HG03354 (cell line): ENCODE results near the gene RABGAP1L.
"Not testable (repeated sequence)": the region's sequence is repeated elsewhere in the genome, so short reads cannot be mapped to it uniquely, and the experiment has no call there.

Experiments
- ATAC-seq: cut with Tn5 transposase; IDR thresholded peaks from one replicate; pipeline ENCODE4 v1.9.1; 2021; ENCODE audit warnings: mild to moderate bottlenecking; ENCODE audit not compliant: unreplicated experiment, poor library complexity, severe bottlenecking

The RABGAP1L gene

GRCh38 chr1:174617905-174618304, 458.6 kb downstream of the RABGAP1L start:
- ATAC-seq, result not testable (repeated sequence)

- no peak for ATAC-seq
Measured at GRCh38 chr1:174623324-174624035, 464.2 kb downstream of the RABGAP1L start.

GRCh38 chr1:174626031-174627025, 467.0 kb downstream of the RABGAP1L start:
- ATAC-seq, result no peak

DNA sequence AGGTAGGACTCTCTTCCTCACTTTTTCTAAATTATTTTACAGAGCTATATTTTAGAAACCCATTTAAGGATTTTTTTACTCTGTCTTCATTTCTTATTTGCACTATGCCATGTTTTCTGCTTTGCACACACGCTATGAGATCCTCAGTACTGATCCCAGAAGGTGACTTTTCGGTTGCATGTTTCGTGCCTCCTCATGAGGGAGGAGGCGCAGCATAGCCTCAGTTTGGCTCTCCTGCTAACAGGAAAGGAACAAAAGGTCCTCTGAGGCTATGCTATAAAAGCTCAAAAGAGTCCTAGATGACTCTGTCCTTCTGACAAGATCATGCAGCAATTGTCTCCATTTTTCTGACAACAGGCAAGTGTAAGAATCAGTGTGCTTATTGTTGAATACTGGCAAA, 478.2 kb downstream of the RABGAP1L start:
- ATAC-seq, result no peak

DNA sequence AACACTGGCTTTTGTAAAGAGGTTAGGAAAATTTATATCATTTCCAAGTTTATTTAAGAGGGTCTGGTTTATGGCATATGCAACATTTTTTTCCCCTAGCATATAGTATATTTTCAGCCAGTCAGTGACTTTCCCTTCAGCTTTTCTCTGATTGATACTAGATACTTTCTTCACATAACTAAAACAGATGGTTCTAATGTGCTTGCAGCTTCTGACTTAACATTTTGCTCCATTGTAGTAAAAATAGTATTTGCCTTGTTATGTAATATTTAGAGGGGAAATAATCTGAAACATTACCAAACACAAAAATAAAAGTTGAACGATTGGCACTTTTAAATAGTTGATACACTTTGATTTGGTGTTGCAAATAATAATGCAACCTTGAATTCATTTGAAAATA, 480.1 kb downstream of the RABGAP1L start:
- no peak for ATAC-seq

DNA sequence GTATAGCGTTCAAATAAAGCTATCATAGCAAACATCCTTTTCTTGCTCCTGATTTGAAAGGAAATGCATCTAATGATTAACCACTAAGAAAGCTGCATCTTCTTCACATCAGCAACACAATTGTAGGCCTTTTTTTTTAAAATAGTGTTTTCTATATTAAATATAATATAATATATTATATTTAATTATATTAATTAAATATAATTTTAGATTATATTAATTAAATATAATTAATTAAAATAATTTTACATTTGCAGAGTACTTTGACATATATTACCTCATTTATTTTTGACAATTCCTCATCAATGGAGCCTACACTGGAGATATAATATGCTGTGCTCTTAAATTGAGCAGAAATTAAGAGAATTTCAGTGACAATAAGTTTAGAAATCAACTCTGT, 481.5 kb downstream of the RABGAP1L start:
- no peak for ATAC-seq

- ATAC-seq, result no peak
Measured at GRCh38 chr1:174642393-174642792, 483.1 kb downstream of the RABGAP1L start.

DNA sequence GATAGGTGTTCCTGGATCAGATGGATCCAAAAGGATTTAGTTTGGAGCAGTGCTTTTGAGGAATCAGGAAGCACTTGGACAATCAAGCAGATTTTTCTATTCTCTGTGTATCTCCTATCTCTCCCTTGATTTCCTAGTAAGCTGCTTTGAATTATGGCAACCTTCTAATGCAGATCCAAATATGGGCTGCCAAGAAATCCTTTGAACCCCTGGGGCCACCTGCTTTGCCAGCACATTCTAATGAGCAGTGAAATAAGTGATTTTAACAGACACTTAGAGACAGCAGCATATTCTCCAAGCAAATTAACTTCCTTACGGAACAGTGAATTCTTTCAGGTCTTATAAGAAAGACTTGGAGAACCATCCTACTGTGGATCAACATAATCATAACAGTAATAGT, 483.9 kb downstream of the RABGAP1L start:
- ATAC-seq, result no peak

- ATAC-seq, result not testable (repeated sequence)
Measured at GRCh38 chr1:174649572-174649971, 490.3 kb downstream of the RABGAP1L start.

GRCh38 chr1:174652569-174653280, 493.4 kb downstream of the RABGAP1L start:
- no peak for ATAC-seq

GRCh38 chr1:174654560-174654959, 495.2 kb downstream of the RABGAP1L start:
- ATAC-seq, result no peak

GRCh38 chr1:174656409-174657059, 497.2 kb downstream of the RABGAP1L start:
- ATAC-seq, result no peak

DNA sequence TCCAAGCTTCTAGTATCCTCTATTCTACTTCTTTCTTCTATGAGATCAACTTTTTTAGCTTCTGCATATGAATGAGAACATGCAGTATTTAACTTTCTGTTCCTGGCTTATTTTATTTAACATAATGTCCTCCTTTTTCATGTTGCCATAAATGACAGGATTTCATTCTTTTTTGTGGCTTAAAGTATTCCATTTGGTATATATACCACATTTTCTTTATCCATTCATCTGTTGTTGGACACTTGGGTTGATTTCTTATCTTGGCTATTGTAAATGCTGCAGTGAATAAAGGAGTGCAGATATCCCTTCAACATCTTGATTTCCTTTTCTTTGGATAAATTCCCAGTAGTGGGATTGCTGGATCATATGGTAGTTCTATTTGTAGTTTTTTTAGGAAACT, 498.1 kb downstream of the RABGAP1L start:
- ATAC-seq, result no peak

DNA sequence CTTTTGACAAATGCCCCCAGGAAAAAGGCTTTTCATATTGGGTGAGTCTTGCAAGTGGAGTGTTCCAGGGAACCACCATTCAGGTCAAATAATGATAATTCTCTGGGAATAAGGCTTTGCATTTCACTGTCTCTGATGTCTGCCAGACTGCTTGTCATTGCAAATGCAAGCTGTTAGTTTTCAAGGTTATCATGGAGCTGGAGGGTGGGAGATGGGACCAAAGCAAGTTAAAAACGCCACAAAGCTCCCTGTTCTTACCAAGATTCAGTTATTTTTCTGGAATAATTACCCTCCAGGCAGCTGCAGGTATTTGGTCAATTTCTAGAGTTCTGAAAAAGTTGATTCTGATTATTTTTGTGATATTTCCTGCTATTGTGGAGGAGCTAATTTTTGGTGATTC, 498.6 kb downstream of the RABGAP1L start:
- ATAC-seq, result no peak

- no peak for ATAC-seq
Measured at GRCh38 chr1:174659823-174660222, 500.5 kb downstream of the RABGAP1L start.

DNA sequence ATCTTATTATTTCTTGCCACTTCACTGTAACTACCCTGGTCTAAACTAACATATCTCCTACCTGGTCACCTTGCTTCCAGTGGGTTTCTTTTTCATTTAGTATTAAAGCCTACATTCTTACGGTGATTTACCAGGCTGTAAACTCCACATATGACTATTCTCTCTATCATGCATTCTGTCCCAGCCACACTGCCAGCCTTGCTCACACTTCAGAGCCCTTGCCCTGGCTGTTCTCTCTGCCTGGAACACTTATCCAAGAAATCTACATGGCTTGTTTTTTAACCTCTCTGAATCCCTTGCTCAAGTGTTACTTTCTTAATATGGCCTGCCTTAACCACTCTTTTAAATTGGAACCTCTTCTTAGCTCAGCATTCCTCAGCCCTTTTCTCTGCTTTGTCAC, 501.2 kb downstream of the RABGAP1L start:
- no peak for ATAC-seq

- no peak for ATAC-seq
Measured at GRCh38 chr1:174663358-174663757, 504.0 kb downstream of the RABGAP1L start.

DNA sequence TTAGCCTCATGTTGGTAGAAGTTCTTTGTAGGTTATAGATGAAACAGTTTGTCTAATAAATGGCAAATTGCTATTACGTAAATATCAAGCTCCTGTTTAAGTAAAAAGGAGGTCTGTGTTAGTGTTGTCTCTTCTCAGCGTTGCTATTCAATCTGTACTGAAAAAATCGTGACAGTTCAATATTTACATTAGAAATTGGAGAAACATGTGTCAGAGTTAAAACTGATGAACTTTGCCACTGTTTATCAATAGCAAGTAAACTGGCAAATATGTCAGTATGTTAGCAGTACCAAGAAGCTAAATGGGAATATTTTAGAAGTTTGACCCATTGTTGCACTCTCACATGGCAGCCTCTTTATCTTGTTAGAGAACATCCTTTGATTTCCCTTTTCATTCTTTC, 506.9 kb downstream of the RABGAP1L start:
- no peak for ATAC-seq

- no peak for ATAC-seq
Measured at GRCh38 chr1:174671826-174672225, 512.5 kb downstream of the RABGAP1L start.

GRCh38 chr1:174676856-174677255, 517.5 kb downstream of the RABGAP1L start:
- no peak for ATAC-seq
